ENCODE results near the gene LYL1. TPM values are rescaled to one million over a fixed set of nuclear protein-coding genes. Genes with fewer than 3 reads are reported as not detected.

Gene LYL1
- total and polyA plus RNA-seq, 2 of the 13 experiments (the other 11 are each of a cell fraction or from before 2014, with no cell fraction given): 0.75 to 0.92 TPM

DNA sequence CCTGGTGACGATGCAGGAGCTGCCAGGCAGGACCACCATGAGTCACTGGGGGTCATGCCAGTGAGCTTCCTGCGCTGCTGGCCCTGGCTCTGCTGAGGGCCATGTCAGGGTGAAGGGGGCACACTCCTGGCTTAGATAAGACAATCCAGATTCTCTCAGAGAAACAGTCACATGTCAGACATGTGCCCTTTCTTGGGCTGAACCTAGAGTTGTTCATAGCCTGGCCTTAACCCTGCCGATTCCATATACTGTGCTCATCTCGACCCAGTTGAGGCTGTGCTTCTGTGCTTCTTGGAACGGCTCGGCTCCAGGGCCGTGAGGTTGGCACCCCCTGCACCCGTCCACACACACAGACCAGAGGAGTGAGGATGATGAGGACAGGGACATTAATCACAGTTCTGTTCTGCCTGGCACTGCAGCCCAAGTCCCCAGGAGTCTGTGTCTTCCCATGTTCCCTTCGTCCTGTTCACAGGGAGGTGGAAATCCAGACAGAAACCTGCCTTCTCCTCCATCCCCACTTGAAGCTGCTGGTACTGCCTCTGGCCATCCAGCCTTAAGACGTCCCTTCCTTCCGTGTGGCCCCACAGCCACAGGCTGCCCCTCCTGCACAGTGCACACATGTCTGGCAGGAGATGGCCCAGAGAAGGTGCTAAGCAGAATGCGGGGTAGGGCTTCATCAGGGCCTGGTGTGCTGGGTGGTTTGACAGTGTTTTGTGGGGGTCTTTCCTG is 50.0 kb downstream of the LYL1 start:
- Histone ChIP-seq H3K27me3 (ENCODE audit: control insufficient read depth in 1 of 2, insufficient read depth in 2 of 2, low read length in 2 of 2) (no peaks in the 10 kb centered on the region), H3K4me2 (ENCODE audit: low read depth, low read length) (no peak overlapping the region), H3K4me3 (replicated peaks in 1 of 3; ENCODE audit: insufficient read depth in 1 of 3, low read depth in 2 of 3, low read length in 3 of 3) (no peak overlapping the region), H3K9ac (ENCODE audit: insufficient read depth, low read depth, low read length) (peak overlapping the region; percentile 62), H2AFZ (ENCODE audit: low read length) (no peak overlapping the region), H3K4me1 (ENCODE audit: insufficient read depth, low read length) (peaks cover 76% of the 10 kb centered on the region), H3K27ac (ENCODE audit: extremely low read length, insufficient read depth, low read length) (peak overlapping the region; percentile 91), H3K36me3 (replicated peaks in 1 of 2; ENCODE audit: control insufficient read depth in 1 of 2, insufficient read depth in 2 of 2, low read length in 2 of 2) (peaks cover 0 to 5% of the 10 kb centered on the region in 2 experiments; a peak in 3 of 5 replicates), H3K9me3 (ENCODE audit: low read length) (no peaks in the 10 kb centered on the region), H4K20me1 (ENCODE audit: insufficient read depth, low read length) (peaks cover 10% of the 10 kb centered on the region), H3K79me2 (ENCODE audit: insufficient read depth, low read length) (peaks cover 26% of the 10 kb centered on the region)
- no peak for DNase-seq (ENCODE audit: low spot score)
- in situ Hi-C loops (cut with HindIII; ENCODE audit: extremely low pct_ligation_motif_present, low pct_unique_long_range_greater_than_20kb) (no loop called here), intact Hi-C loops (cut with micrococcal nuclease; ENCODE audit: unreplicated experiment) (no loop called here)
- no peak for FAIRE-seq
- BruUV-seq (replicated peaks): no TSS peak
- ChIA-PET POLR2A (interaction anchor here (1.2 to 7.1 kb wide), 5 partner anchors 8 to 67 kb away, joined by 5 to 121 read pairs (median 38); no protein-coding TSS in a partner anchor), CTCF (ENCODE audit: low intra/inter-chr PET ratio, low total read pairs) (no interaction called here)
- ATAC-seq: no peak
- WGBS (ENCODE audit: low lambda C conversion rate): 90% methylated on average over 9 of the region's 12 CpGs
- TF ChIP-seq MTF2 (CRISPR knock-in tag; IDR thresholded peaks at IDR 0.05; ENCODE audit: borderline replicate concordance) (0 out of 2 replicates have a peak, but pooled peaks have one; percentile 59), PAWR (CRISPR knock-in tag; IDR thresholded peaks at IDR 0.05; ENCODE audit: borderline replicate concordance) (0 out of 2 replicates have a peak, but pooled peaks have one; percentile 43), MNT (IDR thresholded peaks at IDR 0.05) (peak; percentile 71), IKZF4 (CRISPR knock-in tag; IDR thresholded peaks at IDR 0.05; ENCODE audit: borderline replicate concordance, low read depth, not compliant biosample characterization) (no peak), ZMYM4 (CRISPR knock-in tag; IDR thresholded peaks at IDR 0.05) (0 out of 2 replicates have a peak, but pooled peaks have one; percentile 22), MTA1 (CRISPR knock-in tag; IDR thresholded peaks at IDR 0.05; ENCODE audit: borderline replicate concordance) (0 out of 2 replicates have a peak, but pooled peaks have one; percentile 17), PAX8 (CRISPR knock-in tag; IDR thresholded peaks at IDR 0.05; ENCODE audit: borderline replicate concordance) (0 out of 2 replicates have a peak, but pooled peaks have one; percentile 58), ZBTB46 (CRISPR knock-in tag; IDR thresholded peaks at IDR 0.05; ENCODE audit: borderline replicate concordance) (0 out of 2 replicates have a peak, but pooled peaks have one; percentile 25), MXD1 (CRISPR knock-in tag; IDR thresholded peaks at IDR 0.05) (0 out of 2 replicates have a peak, but pooled peaks have one; percentile 23), ZNF543 (CRISPR knock-in tag; IDR thresholded peaks at IDR 0.05) (0 out of 2 replicates have a peak, but pooled peaks have one; percentile 37)
- TF ChIP-seq, protein P1, sequence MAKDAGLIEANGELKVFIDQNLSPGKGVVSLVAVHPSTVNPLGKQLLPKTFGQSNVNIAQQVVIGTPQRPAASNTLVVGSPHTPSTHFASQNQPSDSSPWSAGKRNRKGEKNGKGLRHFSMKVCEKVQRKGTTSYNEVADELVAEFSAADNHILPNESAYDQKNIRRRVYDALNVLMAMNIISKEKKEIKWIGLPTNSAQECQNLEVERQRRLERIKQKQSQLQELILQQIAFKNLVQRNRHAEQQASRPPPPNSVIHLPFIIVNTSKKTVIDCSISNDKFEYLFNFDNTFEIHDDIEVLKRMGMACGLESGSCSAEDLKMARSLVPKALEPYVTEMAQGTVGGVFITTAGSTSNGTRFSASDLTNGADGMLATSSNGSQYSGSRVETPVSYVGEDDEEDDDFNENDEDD (CRISPR knock-in tag; IDR thresholded peaks at IDR 0.05; ENCODE audit: borderline replicate concordance): no peak
- TF ChIP-seq, protein P2, sequence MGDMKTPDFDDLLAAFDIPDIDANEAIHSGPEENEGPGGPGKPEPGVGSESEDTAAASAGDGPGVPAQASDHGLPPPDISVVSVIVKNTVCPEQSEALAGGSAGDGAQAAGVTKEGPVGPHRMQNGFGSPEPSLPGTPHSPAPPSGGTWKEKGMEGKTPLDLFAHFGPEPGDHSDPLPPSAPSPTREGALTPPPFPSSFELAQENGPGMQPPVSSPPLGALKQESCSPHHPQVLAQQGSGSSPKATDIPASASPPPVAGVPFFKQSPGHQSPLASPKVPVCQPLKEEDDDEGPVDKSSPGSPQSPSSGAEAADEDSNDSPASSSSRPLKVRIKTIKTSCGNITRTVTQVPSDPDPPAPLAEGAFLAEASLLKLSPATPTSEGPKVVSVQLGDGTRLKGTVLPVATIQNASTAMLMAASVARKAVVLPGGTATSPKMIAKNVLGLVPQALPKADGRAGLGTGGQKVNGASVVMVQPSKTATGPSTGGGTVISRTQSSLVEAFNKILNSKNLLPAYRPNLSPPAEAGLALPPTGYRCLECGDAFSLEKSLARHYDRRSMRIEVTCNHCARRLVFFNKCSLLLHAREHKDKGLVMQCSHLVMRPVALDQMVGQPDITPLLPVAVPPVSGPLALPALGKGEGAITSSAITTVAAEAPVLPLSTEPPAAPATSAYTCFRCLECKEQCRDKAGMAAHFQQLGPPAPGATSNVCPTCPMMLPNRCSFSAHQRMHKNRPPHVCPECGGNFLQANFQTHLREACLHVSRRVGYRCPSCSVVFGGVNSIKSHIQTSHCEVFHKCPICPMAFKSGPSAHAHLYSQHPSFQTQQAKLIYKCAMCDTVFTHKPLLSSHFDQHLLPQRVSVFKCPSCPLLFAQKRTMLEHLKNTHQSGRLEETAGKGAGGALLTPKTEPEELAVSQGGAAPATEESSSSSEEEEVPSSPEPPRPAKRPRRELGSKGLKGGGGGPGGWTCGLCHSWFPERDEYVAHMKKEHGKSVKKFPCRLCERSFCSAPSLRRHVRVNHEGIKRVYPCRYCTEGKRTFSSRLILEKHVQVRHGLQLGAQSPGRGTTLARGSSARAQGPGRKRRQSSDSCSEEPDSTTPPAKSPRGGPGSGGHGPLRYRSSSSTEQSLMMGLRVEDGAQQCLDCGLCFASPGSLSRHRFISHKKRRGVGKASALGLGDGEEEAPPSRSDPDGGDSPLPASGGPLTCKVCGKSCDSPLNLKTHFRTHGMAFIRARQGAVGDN (CRISPR knock-in tag; IDR thresholded peaks at IDR 0.05): peak; percentile 55
